Astrocyte (in vitro differentiated cells and primary cell): ENCODE results near the gene NEURL2. TPM values are rescaled to one million over a fixed set of nuclear protein-coding genes. Genes with fewer than 3 reads are reported as not detected.

ENCODE experiments used
- DNase-seq: peaks from one replicate; pipeline ENCODE4 v3.0.0-alpha.2; 2010; ENCODE audit warnings: low read depth
- FAIRE-seq: peaks from 2 replicates; lab custom pipeline; 2011; peaks lifted over from hg19 to GRCh38; lab: Jason Lieb, UNC
- H2AFZ ChIP-seq: 2 replicates; pipeline ENCODE4 v1.6.0; 2012; ENCODE audit warnings: low read depth, low read length, inconsistent platforms
- H3K27ac ChIP-seq: 2 replicates; pipeline ENCODE4 v1.5.1; 2011; ENCODE audit warnings: low read depth, low read length, inconsistent platforms
- H3K27me3 ChIP-seq: 2 replicates; pipeline ENCODE4 v1.6.0; 2011; ENCODE audit warnings: low read length, inconsistent platforms; ENCODE audit not compliant: insufficient read depth
- H3K36me3 ChIP-seq: 2 replicates; pipeline ENCODE4 v1.5.1; 2011; ENCODE audit warnings: low read length, inconsistent platforms; ENCODE audit not compliant: insufficient read depth
- H3K4me1 ChIP-seq: 2 replicates; pipeline ENCODE4 v1.5.1; 2011; ENCODE audit warnings: low read length, inconsistent platforms; ENCODE audit not compliant: insufficient read depth
- H3K4me2 ChIP-seq: 2 replicates; pipeline ENCODE4 v1.6.0; 2012; ENCODE audit warnings: low read length, inconsistent platforms
- H3K4me3 ChIP-seq: 2 replicates; pipeline ENCODE4 v1.5.1; 2011; ENCODE audit warnings: low read depth, mild to moderate bottlenecking, low read length, inconsistent platforms; ENCODE audit not compliant: insufficient read depth
- H3K79me2 ChIP-seq: 2 replicates; pipeline ENCODE4 v1.6.0; 2012; ENCODE audit warnings: mild to moderate bottlenecking, low read length, inconsistent platforms; ENCODE audit not compliant: insufficient read depth
- H3K9ac ChIP-seq: 2 replicates; pipeline ENCODE4 v1.6.0; 2012; ENCODE audit warnings: mild to moderate bottlenecking, low read length, inconsistent platforms
- H3K9me3 ChIP-seq: 2 replicates; pipeline ENCODE4 v1.5.1; 2012; ENCODE audit warnings: low read depth, mild to moderate bottlenecking, low read length, inconsistent platforms; ENCODE audit not compliant: insufficient read depth
- H4K20me1 ChIP-seq: 2 replicates; pipeline ENCODE4 v1.6.0; 2012; ENCODE audit warnings: low read length, inconsistent platforms; ENCODE audit not compliant: insufficient read depth
- H3K27ac Mint-ChIP-seq: one replicate; pipeline ENCODE4 v1.8.0; 2021; ENCODE audit warnings: mild to moderate bottlenecking, mixed read lengths; ENCODE audit not compliant: unreplicated experiment
- H3K27me3 Mint-ChIP-seq: one replicate; pipeline ENCODE4 v1.8.0; 2021; ENCODE audit warnings: low read depth, mixed read lengths; ENCODE audit not compliant: unreplicated experiment
- H3K36me3 Mint-ChIP-seq: one replicate; pipeline ENCODE4 v1.8.0; 2021; ENCODE audit warnings: low read depth, mixed read lengths; ENCODE audit not compliant: unreplicated experiment
- H3K4me1 Mint-ChIP-seq: one replicate; pipeline ENCODE4 v1.8.0; 2021; ENCODE audit warnings: low read depth, mixed read lengths; ENCODE audit not compliant: unreplicated experiment
- H3K4me3 Mint-ChIP-seq: one replicate; pipeline ENCODE4 v1.8.0; 2021; ENCODE audit warnings: mild to moderate bottlenecking, moderate library complexity, mixed read lengths; ENCODE audit not compliant: unreplicated experiment
- H3K9me3 Mint-ChIP-seq: one replicate; pipeline ENCODE4 v1.8.0; 2021; ENCODE audit warnings: mild to moderate bottlenecking, mixed read lengths; ENCODE audit not compliant: unreplicated experiment
- EZH2 ChIP-seq: IDR thresholded peaks from 2 replicates; pipeline ENCODE4 v1.6.1; 2012; ENCODE audit warnings: mild to moderate bottlenecking, low read length, inconsistent platforms; ENCODE audit not compliant: insufficient read depth
- total RNA-seq: library from RNA; stranded (reverse); gene quantifications from 2 replicates; pipeline ENCODE4 v1.2.1, GENCODE V29; 2021
- TF ChIP-seq, protein P1 (sequence below): IDR thresholded peaks from 2 replicates; pipeline ENCODE4 v1.5.1; 2011; ENCODE audit warnings: low read depth, mild to moderate bottlenecking, inconsistent platforms, low read length, moderate library complexity; ENCODE audit not compliant: insufficient read depth

Gene NEURL2
- total RNA-seq, 1 donor from 2014 or later = 6.9 TPM

DNA sequence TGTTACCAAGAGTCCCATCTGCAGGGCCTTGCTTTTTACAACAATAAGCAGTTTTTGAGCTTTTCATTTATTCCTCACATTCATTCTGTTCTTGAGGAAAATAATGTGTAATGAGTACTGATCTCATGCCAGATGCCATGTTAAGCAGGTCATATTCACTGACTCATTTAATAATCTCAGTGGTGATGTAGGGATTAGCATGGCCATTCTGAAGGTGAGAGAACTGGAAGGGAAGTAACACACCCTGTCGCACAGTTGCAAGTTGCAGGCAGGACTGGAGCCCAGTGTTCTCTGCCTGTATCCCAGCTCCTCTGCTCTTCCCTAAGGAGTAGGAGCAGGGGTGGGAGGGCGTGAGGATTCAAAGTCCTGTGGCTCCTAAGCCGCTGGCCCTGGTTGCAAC lies 49.0 kb upstream of the NEURL2 start:
- Mint-ChIP-seq H3K4me1 (peaks cover 11% of the 10 kb centered on the region), H3K36me3 (peaks cover 20% of the 10 kb centered on the region), H3K27me3 (no peaks in the 10 kb centered on the region), H3K4me3 (no peak overlapping the region), H3K27ac (no peak overlapping the region), H3K9me3 (no peaks in the 10 kb centered on the region)
- Histone ChIP-seq H3K27me3 (no peaks in the 10 kb centered on the region), H4K20me1 (peaks cover 40% of the 10 kb centered on the region), H3K9ac (no peak overlapping the region), H3K4me2 (no peak overlapping the region), H3K27ac (no peak overlapping the region), H3K36me3 (peaks cover 29% of the 10 kb centered on the region), H3K4me3 (no peak overlapping the region), H3K9me3 (no peaks in the 10 kb centered on the region), H3K4me1 (peaks cover 13% of the 10 kb centered on the region), H3K79me2 (peaks cover 25% of the 10 kb centered on the region), H2AFZ (no peak overlapping the region)
- TF ChIP-seq, protein P1, sequence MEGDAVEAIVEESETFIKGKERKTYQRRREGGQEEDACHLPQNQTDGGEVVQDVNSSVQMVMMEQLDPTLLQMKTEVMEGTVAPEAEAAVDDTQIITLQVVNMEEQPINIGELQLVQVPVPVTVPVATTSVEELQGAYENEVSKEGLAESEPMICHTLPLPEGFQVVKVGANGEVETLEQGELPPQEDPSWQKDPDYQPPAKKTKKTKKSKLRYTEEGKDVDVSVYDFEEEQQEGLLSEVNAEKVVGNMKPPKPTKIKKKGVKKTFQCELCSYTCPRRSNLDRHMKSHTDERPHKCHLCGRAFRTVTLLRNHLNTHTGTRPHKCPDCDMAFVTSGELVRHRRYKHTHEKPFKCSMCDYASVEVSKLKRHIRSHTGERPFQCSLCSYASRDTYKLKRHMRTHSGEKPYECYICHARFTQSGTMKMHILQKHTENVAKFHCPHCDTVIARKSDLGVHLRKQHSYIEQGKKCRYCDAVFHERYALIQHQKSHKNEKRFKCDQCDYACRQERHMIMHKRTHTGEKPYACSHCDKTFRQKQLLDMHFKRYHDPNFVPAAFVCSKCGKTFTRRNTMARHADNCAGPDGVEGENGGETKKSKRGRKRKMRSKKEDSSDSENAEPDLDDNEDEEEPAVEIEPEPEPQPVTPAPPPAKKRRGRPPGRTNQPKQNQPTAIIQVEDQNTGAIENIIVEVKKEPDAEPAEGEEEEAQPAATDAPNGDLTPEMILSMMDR = no peak
- no peak for TF ChIP-seq EZH2
- FAIRE-seq = no peak
- no peak for DNase-seq

DNA sequence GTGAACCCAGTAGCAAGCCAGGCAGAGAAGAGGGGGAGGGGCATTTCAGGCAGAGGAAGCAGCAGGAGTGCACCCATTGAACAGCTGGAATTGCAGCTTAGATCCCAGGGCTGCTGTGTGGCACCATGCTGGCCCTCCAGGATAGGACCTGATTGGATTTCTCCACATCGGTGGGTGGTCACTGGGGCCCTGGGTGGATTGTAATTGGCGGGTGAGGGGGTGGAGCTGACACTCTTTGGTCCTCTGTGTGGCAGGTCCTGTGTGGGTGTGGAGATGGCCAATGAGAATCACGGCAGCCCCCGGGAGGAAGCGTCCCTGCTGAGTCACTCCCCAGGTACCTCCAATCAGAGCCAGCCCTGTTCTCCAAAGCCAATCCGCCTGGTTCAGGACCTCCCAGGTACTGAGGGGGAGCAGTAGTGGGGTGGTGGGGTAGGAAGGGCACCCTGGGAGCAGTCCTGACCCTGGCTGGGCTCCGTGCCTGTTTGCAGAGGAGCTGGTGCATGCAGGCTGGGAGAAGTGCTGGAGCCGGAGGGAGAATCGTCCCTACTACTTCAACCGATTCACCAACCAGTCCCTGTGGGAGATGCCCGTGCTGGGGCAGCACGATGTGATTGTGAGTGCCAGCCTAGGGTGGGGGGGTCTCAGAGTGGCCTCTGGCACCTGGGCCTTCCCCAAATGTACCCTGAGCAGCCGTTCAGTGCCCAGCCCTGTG lies 47.9 kb upstream of the NEURL2 start:
- Mint-ChIP-seq H3K36me3 (peaks cover 17% of the 10 kb centered on the region), H3K27ac (no peak overlapping the region), H3K4me1 (peaks cover 4% of the 10 kb centered on the region), H3K4me3 (no peak overlapping the region), H3K9me3 (no peaks in the 10 kb centered on the region), H3K27me3 (no peaks in the 10 kb centered on the region)
- Histone ChIP-seq H3K4me1 (peaks cover 9% of the 10 kb centered on the region), H3K4me2 (no peak overlapping the region), H3K79me2 (peaks cover 31% of the 10 kb centered on the region), H3K27ac (no peak overlapping the region), H3K9ac (no peak overlapping the region), H3K9me3 (no peaks in the 10 kb centered on the region), H3K27me3 (no peaks in the 10 kb centered on the region), H3K36me3 (peaks cover 29% of the 10 kb centered on the region), H4K20me1 (peaks cover 45% of the 10 kb centered on the region), H2AFZ (no peak overlapping the region), H3K4me3 (no peak overlapping the region)
- no peak for FAIRE-seq
- TF ChIP-seq EZH2 = no peak
- TF ChIP-seq, protein P1 = no peak
- no peak for DNase-seq

DNA sequence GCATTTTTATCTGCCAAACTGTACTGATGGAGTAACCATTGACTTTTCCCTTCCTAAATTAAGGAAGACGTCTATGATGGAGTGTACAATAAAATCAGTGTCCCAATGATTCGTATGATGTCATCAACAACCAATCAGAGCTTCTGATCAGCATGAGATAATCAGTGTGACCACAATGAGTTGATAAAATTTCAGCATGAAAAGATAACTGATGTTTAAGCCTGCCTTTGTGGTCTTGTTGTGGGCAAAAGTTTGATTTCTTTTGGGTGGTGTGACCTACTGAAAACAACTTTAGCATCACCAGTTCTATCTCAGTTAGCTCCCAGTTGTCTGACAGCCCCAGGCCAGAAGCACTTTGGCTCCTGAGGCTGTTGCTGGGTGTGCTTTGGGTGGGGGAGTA lies 46.8 kb upstream of the NEURL2 start:
- H3K79me2 ChIP-seq = peaks cover 42% of the 10 kb centered on the region
- peak overlapping the region; percentile 10 for H3K27ac Mint-ChIP-seq

More for the DNA sequence above, 46.8 kb upstream of the NEURL2 start:
- Histone ChIP-seq H3K4me1 (peaks cover 14% of the 10 kb centered on the region), H4K20me1 (peaks cover 56% of the 10 kb centered on the region), H3K36me3 (peaks cover 23% of the 10 kb centered on the region), H3K9ac (peak overlapping the region; percentile 36), H3K4me3 (no peak overlapping the region), H2AFZ (no peak overlapping the region), H3K9me3 (no peaks in the 10 kb centered on the region), H3K27ac (no peak overlapping the region), H3K27me3 (no peaks in the 10 kb centered on the region), H3K4me2 (no peak overlapping the region)
- peak; percentile 47 for DNase-seq
- H3K27me3 Mint-ChIP-seq = no peaks in the 10 kb centered on the region
- peaks cover 17% of the 10 kb centered on the region for H3K36me3 Mint-ChIP-seq
- H3K4me3 Mint-ChIP-seq = no peak overlapping the region
- H3K4me1 Mint-ChIP-seq = peaks cover 2% of the 10 kb centered on the region
- no peaks in the 10 kb centered on the region for H3K9me3 Mint-ChIP-seq
- no peak for FAIRE-seq
- no peak for TF ChIP-seq EZH2
- TF ChIP-seq, protein P1 = no peak
